HEK293T (cell line): ENCODE data around the gene EPB41L4B.

Experiments used
- BHLHE40 ChIP-seq: fragments of 450-650 bp; IDR thresholded peaks from 2 replicates; pipeline ENCODE4 v1.6.1; 2016; ENCODE audit warnings: mild to moderate bottlenecking, moderate library complexity, borderline replicate concordance
- CTBP1 ChIP-seq: fragments of 450-650 bp; IDR thresholded peaks from 2 replicates; pipeline ENCODE4 v1.6.1; 2016; ENCODE audit warnings: borderline replicate concordance
- FOXM1 ChIP-seq: fragments of 450-650 bp; IDR thresholded peaks from 2 replicates; pipeline ENCODE4 v1.6.1; 2017; ENCODE audit warnings: mild to moderate bottlenecking, borderline replicate concordance
- L3MBTL2 ChIP-seq: fragments of 450-650 bp; conservative IDR thresholded peaks from 2 replicates; pipeline ENCODE4 v1.6.1; 2016; ENCODE audit warnings: mild to moderate bottlenecking
- NFRKB ChIP-seq: fragments of 450-650 bp; IDR thresholded peaks from 2 replicates; pipeline ENCODE4 v1.6.1; 2016; ENCODE audit warnings: mild to moderate bottlenecking, moderate library complexity
- SP1 ChIP-seq: fragments of 450-650 bp; IDR thresholded peaks from 2 replicates; pipeline ENCODE4 v1.6.1; 2017
- TARDBP ChIP-seq: fragments of 450-650 bp; IDR thresholded peaks from 2 replicates; pipeline ENCODE4 v1.6.1; 2016
- ZNF384 ChIP-seq: fragments of 450-650 bp; IDR thresholded peaks from 2 replicates; pipeline ENCODE4 v1.6.1; 2016

DNA sequence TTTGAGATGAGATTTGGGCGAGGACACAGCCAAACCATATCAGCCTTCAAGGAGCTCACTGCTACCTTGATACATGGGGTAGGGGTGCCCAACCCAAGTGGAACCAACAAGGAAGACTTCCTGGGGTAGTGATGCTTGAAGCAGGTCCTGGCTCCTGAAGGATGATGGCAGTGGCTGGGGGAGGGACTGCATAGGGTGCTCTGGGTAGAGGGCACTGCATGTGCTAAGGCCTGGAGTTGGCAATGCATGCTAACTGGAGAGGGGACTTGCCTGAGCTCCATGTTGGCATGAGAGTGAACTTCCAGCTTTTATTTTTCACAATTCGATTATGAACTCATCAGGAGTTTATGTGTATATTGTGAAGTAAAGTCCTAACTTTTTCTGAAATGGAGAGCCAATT is 95.2 kb downstream of the EPB41L4B start:
- no peak for TF ChIP-seq CTBP1
- TF ChIP-seq TARDBP: no peak
- no peak for TF ChIP-seq BHLHE40
- no peak for TF ChIP-seq ZNF384
- TF ChIP-seq L3MBTL2: no peak
- no peak for TF ChIP-seq NFRKB
- no peak for TF ChIP-seq SP1
- no peak for TF ChIP-seq FOXM1
